ENCODE data around the gene FAM13C.

DNA sequence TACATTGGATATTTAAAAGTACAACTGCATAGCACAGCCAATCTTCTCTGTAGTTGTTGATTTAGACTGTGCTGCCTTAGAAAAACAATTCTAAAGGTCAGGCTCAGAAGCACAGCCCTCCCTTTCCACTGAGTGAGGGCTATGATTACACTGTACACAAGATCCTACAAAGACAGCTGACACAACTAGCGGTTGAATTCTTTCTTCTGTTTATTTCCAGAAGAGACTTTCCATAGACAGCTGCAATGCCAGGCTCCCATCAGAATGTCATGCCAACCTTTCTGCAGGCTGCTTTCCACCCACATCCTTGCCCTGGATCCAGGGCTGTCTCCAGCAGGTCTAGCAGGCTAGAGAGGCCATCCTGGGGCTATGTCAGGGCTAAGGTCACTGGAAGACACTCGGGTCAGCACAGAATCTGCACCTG is 39.3 kb downstream of the FAM13C start:
- TF ChIP-seq POLR2A (IDR thresholded peaks at IDR 0.05; ENCODE audit: low read depth, low read length), result no peak
- no peak for TF ChIP-seq TAF1 (IDR thresholded peaks at IDR 0.05; ENCODE audit: borderline replicate concordance, low read depth, low read length)
